ENCODE results near the gene C1QC. TPM values are rescaled to one million over a fixed set of nuclear protein-coding genes. Genes with fewer than 3 reads are reported as not detected.
A peak's percentile ranks its signal among the peaks of the same experiment; 100 is the strongest.

C1QC gene
- total RNA-seq = 800 TPM
- long read RNA-seq, transcript C1QC-202 (3 exons, 1,183 nt) = minor isoform, 65 of 793 reads
- long read RNA-seq, transcript C1QC-203 (3 exons, 1,163 nt) = major isoform, 644 of 793 reads
- long read RNA-seq, transcript C1QC-201 (3 exons, 1,089 nt) = minor isoform, 21 of 793 reads
- long read RNA-seq, partial matches to known transcripts = 46 of 793 reads
- long read RNA-seq, other reads (novel, unspliced or antisense) = 17 of 793 reads

GRCh38 chr1:22643381-22643780 is at the start of gene C1QC:
TSS of gene C1QC (plus strand) at chr1:22643633. CDS start at chr1:22644024, 391 bp downstream.
- Histone ChIP-seq H3K9me3 (no peaks in the 10 kb centered on the region), H3K27me3 (ENCODE audit: low read depth) (peaks cover 16% of the 10 kb centered on the region), H3K4me3 (peak within 1 kb of the TSS; percentile 49), H3K4me1 (peaks cover 4% of the 10 kb centered on the region), H3K36me3 (no peaks in the 10 kb centered on the region), H3K27ac (peak within 1 kb of the TSS; percentile 65)
- ATAC-seq = peak; percentile 23 to 65
- intact Hi-C loops (cut with DNase I) = loop anchor here (10.0 kb wide), 1 partner anchor 219 kb away; no protein-coding TSS in a partner anchor
- TF ChIP-seq, protein P1, sequence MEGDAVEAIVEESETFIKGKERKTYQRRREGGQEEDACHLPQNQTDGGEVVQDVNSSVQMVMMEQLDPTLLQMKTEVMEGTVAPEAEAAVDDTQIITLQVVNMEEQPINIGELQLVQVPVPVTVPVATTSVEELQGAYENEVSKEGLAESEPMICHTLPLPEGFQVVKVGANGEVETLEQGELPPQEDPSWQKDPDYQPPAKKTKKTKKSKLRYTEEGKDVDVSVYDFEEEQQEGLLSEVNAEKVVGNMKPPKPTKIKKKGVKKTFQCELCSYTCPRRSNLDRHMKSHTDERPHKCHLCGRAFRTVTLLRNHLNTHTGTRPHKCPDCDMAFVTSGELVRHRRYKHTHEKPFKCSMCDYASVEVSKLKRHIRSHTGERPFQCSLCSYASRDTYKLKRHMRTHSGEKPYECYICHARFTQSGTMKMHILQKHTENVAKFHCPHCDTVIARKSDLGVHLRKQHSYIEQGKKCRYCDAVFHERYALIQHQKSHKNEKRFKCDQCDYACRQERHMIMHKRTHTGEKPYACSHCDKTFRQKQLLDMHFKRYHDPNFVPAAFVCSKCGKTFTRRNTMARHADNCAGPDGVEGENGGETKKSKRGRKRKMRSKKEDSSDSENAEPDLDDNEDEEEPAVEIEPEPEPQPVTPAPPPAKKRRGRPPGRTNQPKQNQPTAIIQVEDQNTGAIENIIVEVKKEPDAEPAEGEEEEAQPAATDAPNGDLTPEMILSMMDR (IDR thresholded peaks at IDR 0.05) = no peak
- peak; percentile 73 for DNase-seq

- Histone ChIP-seq H3K27me3 (ENCODE audit: low read depth) (peaks cover 29% of the 10 kb centered on the region), H3K36me3 (no peaks in the 10 kb centered on the region), H3K27ac (no peak overlapping the region), H3K4me3 (no peak overlapping the region), H3K4me1 (no peaks in the 10 kb centered on the region), H3K9me3 (no peaks in the 10 kb centered on the region)
- TF ChIP-seq, protein P1 (IDR thresholded peaks at IDR 0.05) = no peak
- ATAC-seq = no peak
- DNase-seq = no peak
- intact Hi-C loops (cut with DNase I) = no loop called here
Observed at GRCh38 chr1:22594396-22594795, 49.0 kb upstream of the C1QC start.

DNA sequence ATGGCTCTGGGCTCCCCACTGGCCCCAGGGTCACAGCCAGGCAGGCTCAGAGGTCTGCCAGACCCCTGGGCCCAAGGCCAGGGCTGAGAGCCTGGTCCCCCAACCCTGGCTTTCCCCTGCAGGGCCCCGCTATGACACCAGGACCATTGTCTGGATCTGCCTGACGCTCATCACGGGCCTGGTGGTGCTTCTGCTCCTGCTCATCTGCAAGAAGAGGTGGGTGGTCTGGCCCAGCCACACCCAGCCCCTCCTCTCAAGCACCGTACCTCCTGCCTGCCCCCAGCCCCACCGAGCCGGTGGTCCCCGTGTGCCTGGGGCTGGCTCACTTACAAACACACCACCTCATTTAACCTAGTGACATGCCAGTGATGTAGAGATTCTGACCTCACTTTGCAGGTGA is 48.3 kb upstream of the C1QC start:
- H3K27me3 ChIP-seq (ENCODE audit: low read depth) = peaks cover 29% of the 10 kb centered on the region
- no peaks in the 10 kb centered on the region for H3K36me3 ChIP-seq
- H3K4me3 ChIP-seq = no peak overlapping the region
- no peaks in the 10 kb centered on the region for H3K9me3 ChIP-seq
- intact Hi-C loops (cut with DNase I) = no loop called here
- no peak for DNase-seq
- H3K27ac ChIP-seq = no peak overlapping the region
- TF ChIP-seq, protein P1 (IDR thresholded peaks at IDR 0.05) = no peak
- ATAC-seq = no peak
- H3K4me1 ChIP-seq = no peaks in the 10 kb centered on the region

GRCh38 chr1:22597301-22597965 is 46.0 kb upstream of the C1QC start:
- no peak for DNase-seq
- no peaks in the 10 kb centered on the region for H3K36me3 ChIP-seq
- intact Hi-C loops (cut with DNase I) = no loop called here
- H3K4me3 ChIP-seq = no peak overlapping the region
- TF ChIP-seq, protein P1 (IDR thresholded peaks at IDR 0.05) = no peak
- no peak overlapping the region for H3K27ac ChIP-seq
- peaks cover 38% of the 10 kb centered on the region for H3K27me3 ChIP-seq (ENCODE audit: low read depth)
- H3K9me3 ChIP-seq = no peaks in the 10 kb centered on the region
- ATAC-seq = no peak
- no peaks in the 10 kb centered on the region for H3K4me1 ChIP-seq

DNA sequence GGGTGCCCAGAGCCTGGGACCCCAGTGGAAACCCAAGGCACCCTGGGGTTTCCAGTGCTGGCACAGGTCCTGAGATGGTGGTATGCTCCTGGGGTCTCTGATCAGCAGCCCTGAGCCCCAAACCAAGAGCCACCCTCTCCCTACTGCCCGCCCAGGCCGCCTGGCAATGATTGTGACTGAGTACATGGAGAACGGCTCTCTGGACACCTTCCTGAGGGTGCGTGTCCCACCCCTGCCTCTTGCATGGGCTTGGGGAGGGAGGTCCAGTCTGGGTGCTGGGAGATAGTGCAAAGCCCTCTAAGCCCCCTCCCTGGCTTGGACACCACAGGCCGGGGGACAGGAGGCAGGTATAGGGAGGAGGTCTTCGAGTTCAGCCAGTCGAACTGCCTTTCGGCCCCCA is 45.4 kb upstream of the C1QC start:
- no peaks in the 10 kb centered on the region for H3K9me3 ChIP-seq
- H3K27me3 ChIP-seq (ENCODE audit: low read depth) = peaks cover 38% of the 10 kb centered on the region
- ATAC-seq (no peak), DNase-seq (peak; percentile 20)
- TF ChIP-seq, protein P1 (IDR thresholded peaks at IDR 0.05) = no peak
- no peaks in the 10 kb centered on the region for H3K36me3 ChIP-seq
- H3K27ac ChIP-seq = no peak overlapping the region
- H3K4me1 ChIP-seq = no peaks in the 10 kb centered on the region
- no peak overlapping the region for H3K4me3 ChIP-seq
- intact Hi-C loops (cut with DNase I) = no loop called here
